Urinary bladder (tissue), 4 donors: ENCODE results near the gene INHBB. TPM values are rescaled to one million over a fixed set of nuclear protein-coding genes. Genes with fewer than 3 reads are reported as not detected.
"Not testable (repeated sequence)": the region's sequence is repeated elsewhere in the genome, so short reads cannot be mapped to it uniquely, and the experiment has no call there.

ENCODE experiments used
- DNase-seq: peaks from one replicate; pipeline ENCODE4 v3.0.0-alpha.2; 2015; ENCODE audit errors: extremely low spot score
- H3K27ac ChIP-seq: one replicate; pipeline ENCODE4 v1.5.1; 2013; ENCODE audit warnings: low read depth, mild to moderate bottlenecking, moderate library complexity
- H3K36me3 ChIP-seq: one replicate; pipeline ENCODE4 v1.6.1; 2013; ENCODE audit warnings: mild to moderate bottlenecking, moderate library complexity; ENCODE audit not compliant: insufficient read depth
- H3K4me1 ChIP-seq: one replicate; pipeline ENCODE4 v1.6.1; 2013; ENCODE audit warnings: mild to moderate bottlenecking, moderate library complexity; ENCODE audit not compliant: insufficient read depth
- H3K4me3 ChIP-seq: one replicate; pipeline ENCODE4 v1.5.1; 2013; ENCODE audit warnings: low read depth, low read length
- WGBS: extraction: QIAGEN DNeasy Blood & Tissue Kit; methylation state at CpG from one replicate; pipeline ENCODE4 v1.1.7; 2013; 5-methylcytosine and 5-hydroxymethylcytosine counted together
- polyA plus RNA-seq: library from polyadenylated mRNA; stranded (reverse); fragments of 200-250 nt; gene quantifications from one replicate; pipeline ENCODE4 v1.2.3, GENCODE V29; 2013
- total RNA-seq: library from RNA; depleted of rRNA; stranded (reverse); fragments of >200 nt; gene quantifications from one replicate; pipeline ENCODE4 v1.2.3, GENCODE V29; 2014
- donor health status: healthy with polysubstance abuse.
- donor health status: healthy.

INHBB gene
- total and polyA plus RNA-seq, 2 donors = 0.74 to 11.2 TPM

DNA sequence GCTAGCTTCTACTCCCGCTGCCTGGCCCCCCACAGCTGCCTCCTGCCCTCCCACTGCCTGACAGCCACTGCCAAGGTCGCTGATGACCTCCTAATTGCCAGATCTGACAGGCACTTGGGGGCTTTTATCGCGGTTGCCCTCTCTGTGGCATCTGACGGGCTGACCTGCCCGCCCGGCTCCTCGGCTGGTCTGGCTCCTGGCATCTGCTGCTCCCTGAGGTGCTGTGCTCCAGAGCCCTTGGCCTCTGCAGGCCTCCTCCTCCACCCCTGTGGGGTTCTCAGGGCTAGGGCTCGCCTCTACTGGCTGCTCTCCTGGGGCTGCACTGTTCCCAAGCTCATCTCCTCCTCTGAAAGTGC is 43.1 kb downstream of the INHBB start:
- Histone ChIP-seq H3K36me3 (no peaks in the 10 kb centered on the region), H3K4me1 (no peaks in the 10 kb centered on the region), H3K4me3 (no peak overlapping the region), H3K27ac (no peak overlapping the region)
- DNase-seq = no peak
- 65% methylated on average over 9 of the region's 9 CpGs for WGBS

DNA sequence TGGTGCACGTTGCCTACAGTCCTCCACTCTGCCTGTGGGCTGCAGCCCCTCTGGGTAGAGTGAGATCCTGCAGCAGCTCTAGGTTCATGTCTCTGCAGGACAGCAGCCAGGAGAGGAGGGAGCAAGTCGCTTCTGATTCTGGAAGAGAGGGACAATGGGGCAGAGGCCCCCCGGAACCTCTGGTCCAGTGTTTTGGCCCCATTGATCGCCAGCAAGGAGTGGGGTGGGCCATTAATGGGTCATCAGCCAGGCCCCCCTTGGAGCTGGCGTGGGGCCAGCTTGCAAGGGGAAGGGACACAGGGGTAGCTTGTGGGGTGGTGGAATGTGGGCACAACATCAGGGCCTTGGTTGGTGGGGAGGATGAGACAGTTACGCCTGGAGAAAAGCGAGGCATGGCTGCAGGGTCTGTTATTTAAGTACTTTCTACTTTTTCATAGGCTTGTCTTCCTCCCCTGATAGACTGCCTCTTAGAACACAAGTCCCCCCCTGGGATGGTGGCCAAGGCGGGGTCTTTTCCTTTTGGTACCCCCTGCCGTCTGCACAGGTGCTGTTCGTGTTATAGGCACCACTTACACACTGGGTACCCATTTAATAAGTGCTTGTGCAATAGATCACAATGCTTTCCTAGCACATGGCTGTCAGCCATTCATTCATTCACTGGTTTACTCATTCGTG is 44.6 kb downstream of the INHBB start:
- H3K4me1 ChIP-seq = no peaks in the 10 kb centered on the region
- no peak overlapping the region for H3K4me3 ChIP-seq
- no peak overlapping the region for H3K27ac ChIP-seq
- no peaks in the 10 kb centered on the region for H3K36me3 ChIP-seq
- 86% methylated on average over 11 of the region's 11 CpGs for WGBS
- DNase-seq = no peak

DNA sequence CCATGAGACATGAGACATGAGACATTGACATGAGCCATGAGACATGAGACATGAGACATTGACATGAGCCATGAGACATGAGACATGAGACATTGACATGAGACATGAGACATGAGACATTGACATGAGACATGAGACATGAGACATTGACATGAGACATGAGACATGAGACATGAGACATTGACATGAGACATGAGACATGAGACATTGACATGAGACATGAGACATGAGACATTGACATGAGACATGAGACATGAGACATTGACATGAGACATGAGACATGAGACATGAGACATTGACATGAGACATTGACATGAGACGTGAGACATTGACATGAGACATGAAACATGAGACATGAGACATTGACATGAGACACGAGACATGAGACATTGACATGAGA is 45.4 kb downstream of the INHBB start:
- not testable (repeated sequence) for H3K36me3 ChIP-seq, H3K27ac ChIP-seq, DNase-seq, H3K4me3 ChIP-seq, H3K4me1 ChIP-seq
- WGBS = 56% methylated on average over 2 of the region's 2 CpGs

DNA sequence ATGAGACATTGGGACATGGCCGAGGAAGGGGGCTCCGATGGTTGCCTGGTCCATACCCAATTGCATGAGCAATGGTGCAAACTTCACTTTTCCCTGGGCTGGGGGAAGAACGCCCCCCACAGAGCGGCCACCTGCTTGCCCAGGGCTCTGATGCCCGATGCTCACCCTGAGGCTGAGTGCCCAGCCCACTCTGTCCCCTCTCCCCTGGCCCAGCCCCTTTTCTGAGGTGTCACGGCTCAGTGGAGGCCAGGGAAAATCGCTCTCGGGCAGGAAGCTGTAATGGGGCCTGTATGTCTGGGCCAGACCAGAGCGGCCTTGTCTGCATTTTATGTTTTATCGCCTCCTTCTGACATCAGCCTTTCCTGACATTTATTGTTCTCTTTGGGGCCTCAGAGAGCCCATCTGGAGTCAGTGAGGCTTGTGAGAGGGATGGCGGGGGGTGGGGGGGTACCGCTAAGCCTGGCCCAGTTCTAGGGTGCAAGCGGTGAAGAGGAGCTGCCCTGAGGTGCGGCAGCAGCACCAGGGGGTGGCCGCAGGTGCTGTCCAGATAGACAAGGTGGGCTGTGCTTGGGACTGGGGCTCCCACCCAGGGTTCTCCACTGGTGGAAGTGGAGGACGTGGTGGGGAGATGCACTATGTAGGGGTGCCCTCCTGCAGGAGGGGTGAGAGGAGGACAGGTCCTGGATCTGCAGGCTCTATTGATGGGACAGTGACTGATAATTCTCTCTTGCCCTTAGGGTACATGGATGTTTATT is 46.2 kb downstream of the INHBB start:
- no peak overlapping the region for H3K4me3 ChIP-seq
- WGBS = 75% methylated on average over 16 of the region's 16 CpGs
- H3K4me1 ChIP-seq = no peaks in the 10 kb centered on the region
- no peak overlapping the region for H3K27ac ChIP-seq
- no peak for DNase-seq
- no peaks in the 10 kb centered on the region for H3K36me3 ChIP-seq

DNA sequence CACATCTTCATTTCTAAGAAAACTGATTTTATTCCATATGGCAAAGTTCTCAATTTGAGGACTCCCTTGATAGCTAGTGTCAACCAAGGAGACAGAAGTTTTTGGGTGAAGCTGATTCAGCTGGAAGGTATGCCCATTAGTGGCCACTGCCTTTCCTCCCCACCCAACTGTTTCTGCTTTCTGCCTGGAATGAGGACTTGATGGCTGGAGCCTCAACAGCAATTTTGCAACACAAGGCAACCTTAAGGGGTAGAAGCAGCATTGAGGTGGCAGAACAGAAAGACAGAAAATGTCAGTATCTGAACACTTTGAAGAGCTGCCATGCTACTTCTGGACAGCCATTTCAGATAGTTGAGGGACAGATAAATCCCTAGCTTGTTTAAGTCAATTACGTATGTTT is 47.0 kb downstream of the INHBB start:
- no peak overlapping the region for H3K4me3 ChIP-seq
- WGBS = 93% methylated on average over 1 of the region's 1 CpG
- no peaks in the 10 kb centered on the region for H3K4me1 ChIP-seq
- no peak overlapping the region for H3K27ac ChIP-seq
- DNase-seq = no peak
- no peaks in the 10 kb centered on the region for H3K36me3 ChIP-seq

DNA sequence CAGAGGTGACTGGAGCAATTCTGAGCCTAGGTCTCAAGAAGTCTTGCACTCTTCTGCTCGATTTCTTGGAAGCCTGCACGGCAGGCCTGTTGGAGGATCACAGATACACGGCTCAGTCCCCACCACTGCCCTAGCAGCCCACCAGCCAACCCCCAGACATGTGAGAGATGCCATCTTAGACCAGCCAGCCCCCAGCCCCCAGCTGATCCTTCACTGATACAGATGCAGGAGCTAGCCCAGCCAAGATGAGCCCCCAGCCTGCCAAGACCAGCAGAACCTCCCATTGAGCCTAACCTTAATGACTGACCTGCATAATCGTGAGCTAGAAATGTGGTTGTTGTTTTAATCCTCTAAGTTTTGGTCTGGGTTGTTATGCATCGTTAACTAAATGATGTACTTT is 47.5 kb downstream of the INHBB start:
- Histone ChIP-seq H3K4me3 (no peak overlapping the region), H3K27ac (no peak overlapping the region), H3K4me1 (no peaks in the 10 kb centered on the region), H3K36me3 (no peaks in the 10 kb centered on the region)
- no peak for DNase-seq
- 93% methylated on average over 5 of the region's 5 CpGs for WGBS

DNA sequence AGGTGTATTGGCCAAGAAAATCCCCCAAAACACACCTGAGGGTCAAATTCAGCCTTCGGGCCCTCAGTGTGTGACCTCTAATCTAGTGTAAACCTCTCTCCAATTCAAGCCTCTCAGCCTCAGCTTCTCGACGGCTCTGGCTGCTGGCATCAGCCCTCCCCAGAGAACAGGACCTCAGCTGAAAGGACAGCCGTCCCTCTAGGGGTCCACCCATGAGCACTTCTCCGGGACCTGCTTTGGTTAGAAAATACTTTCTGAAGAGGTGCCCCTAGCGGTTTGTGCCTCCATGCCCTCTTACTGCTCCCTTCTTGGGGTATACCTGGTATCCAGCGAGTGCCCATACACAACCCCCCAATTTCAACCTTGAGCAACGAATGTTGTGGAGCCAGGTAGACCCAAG is 48.8 kb downstream of the INHBB start:
- Histone ChIP-seq H3K27ac (no peak overlapping the region), H3K4me1 (no peaks in the 10 kb centered on the region), H3K36me3 (no peaks in the 10 kb centered on the region), H3K4me3 (no peak overlapping the region)
- no peak for DNase-seq
- 94% methylated on average over 8 of the region's 8 CpGs for WGBS

DNA sequence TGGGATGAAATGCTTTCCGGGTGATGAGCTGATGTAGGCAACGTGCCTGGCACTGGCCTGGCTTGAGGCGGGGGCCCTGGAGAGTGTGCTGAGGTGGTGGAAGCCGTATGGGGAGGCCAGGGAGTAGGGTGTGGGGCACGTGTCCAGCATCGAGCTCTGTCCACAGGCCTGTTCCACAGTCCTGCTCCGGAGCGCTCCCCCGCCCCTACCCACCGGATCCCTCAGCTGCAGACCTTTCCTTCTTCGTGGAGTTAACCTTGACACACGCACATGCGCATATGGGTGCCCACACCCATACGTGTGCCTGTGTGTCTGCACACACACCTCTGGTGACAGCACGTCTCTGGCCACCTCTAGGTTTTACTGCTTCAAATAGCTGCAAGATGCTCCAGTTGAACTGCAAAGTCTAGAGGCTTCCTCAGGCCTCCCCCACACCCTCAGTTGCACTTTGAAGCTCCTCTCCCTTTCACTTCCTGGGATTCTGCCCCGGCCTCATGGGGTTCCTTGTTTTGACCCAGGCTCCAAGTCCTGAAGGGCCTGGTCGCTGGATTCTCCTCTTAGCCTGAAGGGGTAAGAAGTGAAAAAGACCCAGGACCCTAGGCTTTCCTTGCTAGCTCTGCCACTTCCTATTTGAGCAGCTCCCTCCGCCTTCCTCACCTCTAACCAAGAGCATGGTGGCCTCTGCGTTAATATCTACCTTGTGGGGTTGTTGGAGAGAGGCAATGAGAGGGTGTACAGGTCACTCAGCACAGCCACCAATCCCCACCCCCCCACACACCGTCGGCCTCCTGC is 49.5 kb downstream of the INHBB start:
- H3K36me3 ChIP-seq = no peaks in the 10 kb centered on the region
- H3K4me1 ChIP-seq = no peaks in the 10 kb centered on the region
- no peak overlapping the region for H3K4me3 ChIP-seq
- H3K27ac ChIP-seq = no peak overlapping the region
- 74% methylated on average over 21 of the region's 21 CpGs for WGBS
- no peak for DNase-seq

DNA sequence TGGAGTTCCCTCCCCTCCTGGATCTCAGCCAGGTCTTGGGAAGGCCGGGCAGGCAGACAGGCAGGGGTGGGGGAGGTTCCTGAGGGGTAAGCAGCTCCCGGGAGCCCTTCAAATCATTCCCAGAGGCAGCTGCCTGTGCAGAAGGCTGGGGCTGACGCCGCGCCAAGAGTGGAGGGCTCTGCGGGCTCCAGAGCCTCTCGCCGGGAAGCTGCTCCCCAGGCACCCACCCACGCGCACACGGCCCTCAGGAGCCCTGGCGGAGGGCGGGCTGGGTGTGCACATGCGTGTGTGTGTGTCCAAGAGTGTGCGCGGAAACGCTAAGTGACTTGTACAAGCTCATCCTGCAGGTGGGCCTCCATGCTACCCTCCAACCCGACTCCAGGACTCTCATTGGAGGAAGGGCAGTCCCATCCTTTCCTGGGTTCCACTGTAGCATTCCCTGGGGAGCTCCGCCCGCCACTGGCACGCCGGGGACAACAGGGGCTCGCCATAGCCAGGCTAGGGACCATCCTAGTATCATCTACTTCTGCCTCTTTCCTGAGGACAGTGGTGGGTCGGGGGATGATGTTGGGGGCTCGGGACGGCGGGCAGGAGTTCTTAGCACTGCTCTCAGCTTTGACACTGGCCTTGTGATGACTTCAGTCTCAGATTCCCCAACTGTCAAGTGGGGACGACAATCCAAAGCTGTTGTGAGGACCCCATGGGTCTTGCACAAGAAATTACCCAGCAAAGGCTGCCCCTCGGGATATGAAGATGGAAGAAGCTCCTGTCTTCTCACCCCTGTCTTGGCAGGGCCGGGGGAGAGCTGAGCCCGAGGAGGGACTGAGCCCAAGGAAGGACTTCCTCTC is 50.3 kb downstream of the INHBB start:
- 61% methylated on average over 31 of the region's 31 CpGs for WGBS
- Histone ChIP-seq H3K4me3 (no peak overlapping the region), H3K36me3 (no peaks in the 10 kb centered on the region), H3K4me1 (no peaks in the 10 kb centered on the region), H3K27ac (no peak overlapping the region)
- DNase-seq = no peak

DNA sequence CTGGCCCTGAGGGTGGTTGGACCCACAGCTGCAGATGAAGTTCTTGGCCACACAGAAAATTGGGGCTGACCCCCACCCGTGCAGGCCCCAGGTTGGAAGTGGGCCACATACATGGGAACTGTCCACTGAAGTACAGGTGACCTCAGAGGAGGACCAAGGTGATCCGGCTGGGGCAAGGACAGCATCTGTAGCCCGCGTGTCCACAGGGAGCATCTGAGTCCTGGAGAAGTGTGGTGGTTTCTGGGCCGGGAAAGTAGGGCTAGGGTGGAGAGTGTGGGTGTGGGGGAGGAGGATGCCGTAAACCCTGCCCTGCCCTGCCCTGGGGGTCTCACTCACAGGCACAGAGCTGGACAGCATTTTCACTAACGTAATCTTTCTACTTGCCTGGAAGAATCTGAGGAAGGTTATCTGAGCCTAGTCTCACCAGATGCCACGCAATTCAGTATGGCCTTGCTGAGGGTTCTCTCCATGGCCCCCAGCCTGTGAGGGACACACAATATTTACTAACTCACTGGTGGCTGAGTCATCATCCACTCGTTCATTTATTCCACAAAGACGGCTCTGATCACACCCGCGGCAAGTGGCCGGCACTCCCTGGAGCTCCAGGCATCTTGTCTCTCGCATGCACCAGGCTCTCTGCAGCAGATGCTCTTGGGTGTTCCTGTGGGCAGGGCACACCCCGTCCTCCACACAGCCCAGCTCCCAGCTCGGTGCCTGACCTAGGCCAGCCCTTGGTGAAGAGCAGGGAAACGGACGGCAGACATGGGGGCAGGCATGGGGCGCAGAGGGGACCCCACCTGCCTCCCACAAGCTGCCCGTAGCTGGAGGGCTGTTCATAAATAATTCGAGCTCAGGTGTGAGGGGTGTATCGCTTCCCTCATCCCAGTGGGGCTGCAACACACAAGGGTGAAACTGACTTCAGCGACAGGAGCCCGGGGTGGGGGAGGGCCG is 51.2 kb downstream of the INHBB start:
- Histone ChIP-seq H3K4me1 (no peaks in the 10 kb centered on the region), H3K4me3 (no peak overlapping the region), H3K27ac (no peak overlapping the region), H3K36me3 (no peaks in the 10 kb centered on the region)
- WGBS = 77% methylated on average over 25 of the region's 25 CpGs
- no peak for DNase-seq

DNA sequence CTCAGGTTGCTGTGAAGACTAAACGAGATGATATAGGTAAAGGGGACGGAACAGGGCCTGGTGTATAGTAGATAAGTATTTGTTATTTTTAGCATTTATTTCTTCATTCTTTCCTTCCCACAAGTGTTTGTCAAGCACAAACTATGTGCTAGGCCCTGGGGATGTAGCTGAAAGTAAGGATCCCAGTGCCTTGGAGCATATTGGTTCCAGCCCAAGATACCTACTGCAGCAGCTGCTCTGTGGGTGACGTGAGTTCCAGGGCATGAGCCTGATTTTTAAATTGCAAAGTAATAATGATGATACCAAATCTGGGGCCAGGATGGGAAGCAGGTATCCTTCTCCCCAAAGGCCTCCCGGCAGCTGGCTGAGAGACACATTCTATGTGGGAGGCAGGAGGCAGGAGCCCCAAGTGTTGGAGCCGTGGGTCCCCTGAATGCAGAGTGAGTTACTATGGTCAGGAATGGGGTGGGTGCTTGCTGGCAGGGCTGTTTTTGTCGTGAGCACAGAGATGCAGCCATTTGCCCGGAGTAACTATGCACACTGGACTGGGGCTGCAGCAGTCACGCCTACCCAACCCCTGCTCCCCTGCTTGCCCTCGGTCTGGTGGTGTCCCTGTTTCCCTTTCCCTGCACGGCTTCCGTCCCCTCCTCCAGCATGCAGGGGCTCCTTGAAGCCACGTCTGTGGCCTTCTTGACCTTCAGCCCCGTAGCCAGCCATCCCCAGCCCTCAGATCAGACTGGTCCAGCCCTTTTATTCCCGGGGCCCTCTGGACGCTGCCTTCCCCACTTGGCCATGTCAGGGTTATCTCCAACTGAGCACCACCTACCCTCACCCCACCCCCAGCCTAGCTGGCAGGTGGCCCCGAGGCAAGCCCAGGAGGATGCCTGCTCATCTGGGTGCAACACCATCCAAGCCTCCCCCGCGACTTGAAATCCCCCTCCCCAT is 52.4 kb downstream of the INHBB start:
- Histone ChIP-seq H3K36me3 (no peaks in the 10 kb centered on the region), H3K27ac (no peak overlapping the region), H3K4me3 (no peak overlapping the region), H3K4me1 (no peaks in the 10 kb centered on the region)
- DNase-seq = no peak
- WGBS = 73% methylated on average over 18 of the region's 18 CpGs
